T-cell (primary cell): ENCODE results near the gene CCRL2. TPM values are rescaled to one million over a fixed set of nuclear protein-coding genes. Genes with fewer than 3 reads are reported as not detected.

ENCODE experiments used
- ATAC-seq, 4 experiments: fragments of 200-7000 bp in 3 of 4; fragments of 150-1000 bp in 1 of 4; cut with Tn5 transposase; replicated peaks in 1 of 4; 1 replicate in 3 of 4; 2 replicates in 1 of 4; pipeline ENCODE4 v1.10.0; 2021; ENCODE audit warnings: moderate library complexity in 3 of 4, mild to moderate bottlenecking in 2 of 4, moderate number of reproducible peaks in 1 of 4
- CTCF ChIA-PET, 2 donors: fragments of 300-600 bp; sonication (Branson Sonifier 250); formaldehyde crosslinking; loops; one replicate each; lab custom pipeline; 2022; ENCODE audit warnings: antibody characterized with exemption in 2 of 2; lab: Charles Lee
- POLR2A ChIA-PET, 2 donors: fragments of 300-600 bp; sonication (Branson Sonifier 250); formaldehyde crosslinking; loops; one replicate each; lab custom pipeline; 2022; ENCODE audit warnings: antibody characterized with exemption in 2 of 2; lab: Charles Lee
- DNase-seq, 35 experiments: peaks; one replicate each; pipeline versions ENCODE4 v3.0.0 to v3.0.0-alpha.2; 2013 to 2023
- H3K27ac ChIP-seq: one replicate; pipeline ENCODE4 v1.5.1; 2013; ENCODE audit warnings: low read length
- H3K27me3 ChIP-seq, 2 experiments: replicated peaks in 1 of 2; 1 replicate in 1 of 2; 2 replicates in 1 of 2; pipeline versions ENCODE4 v1.6.1 to v1.7.0; 2013; ENCODE audit warnings: low read length in 1 of 2, mixed read lengths in 1 of 2; ENCODE audit not compliant: control insufficient read depth in 2 of 2, insufficient read depth in 2 of 2; ENCODE audit errors: extremely low read depth in 1 of 2
- H3K36me3 ChIP-seq, 2 donors: 1 replicate in 1 of 2; 2 replicates in 1 of 2; pipeline versions ENCODE4 v1.6.1 to v1.7.0; 2013; ENCODE audit warnings: low read length in 1 of 2; ENCODE audit not compliant: control insufficient read depth in 2 of 2, insufficient read depth in 1 of 2; ENCODE audit errors: extremely low read depth in 1 of 2
- H3K4me1 ChIP-seq, 2 experiments: 1 replicate in 1 of 2; 2 replicates in 1 of 2; pipeline versions ENCODE4 v1.6.1 to v1.7.0; 2013; ENCODE audit warnings: low read length in 2 of 2, mixed read lengths in 1 of 2; ENCODE audit not compliant: insufficient read depth in 2 of 2, control insufficient read depth in 1 of 2; ENCODE audit errors: extremely low read depth in 1 of 2
- H3K4me3 ChIP-seq, 2 donors: 1 replicate in 1 of 2; 2 replicates in 1 of 2; pipeline versions ENCODE4 v1.5.1 to v1.7.0; 2013; ENCODE audit warnings: mild to moderate bottlenecking in 2 of 2, low read length in 1 of 2, moderate library complexity in 1 of 2; ENCODE audit not compliant: control insufficient read depth in 1 of 2; ENCODE audit errors: extremely low read depth in 1 of 2
- H3K9me3 ChIP-seq: 2 replicates; pipeline ENCODE4 v1.7.0; 2013
- H3K27ac Mint-ChIP-seq, 2 donors: one replicate each; pipeline ENCODE4 v1.8.0; 2020 to 2021; ENCODE audit warnings: mild to moderate bottlenecking in 2 of 2, mixed read lengths in 2 of 2
- H3K27me3 Mint-ChIP-seq, 2 donors: one replicate each; pipeline ENCODE4 v1.8.0; 2021 to 2022; ENCODE audit warnings: mixed read lengths in 2 of 2
- H3K36me3 Mint-ChIP-seq: one replicate; pipeline ENCODE4 v1.8.0; 2021; ENCODE audit warnings: mixed read lengths
- H3K4me1 Mint-ChIP-seq, 3 donors: one replicate each; pipeline ENCODE4 v1.8.0; 2020 to 2022; ENCODE audit warnings: mixed read lengths in 3 of 3, mild to moderate bottlenecking in 1 of 3
- H3K4me3 Mint-ChIP-seq, 3 donors: one replicate each; pipeline ENCODE4 v1.8.0; 2020 to 2022; ENCODE audit warnings: mild to moderate bottlenecking in 3 of 3, mixed read lengths in 3 of 3, moderate library complexity in 3 of 3
- H3K9me3 Mint-ChIP-seq, 3 donors: one replicate each; pipeline ENCODE4 v1.8.0; 2020 to 2022; ENCODE audit warnings: mixed read lengths in 3 of 3
- WGBS: methylation state at CpG from one replicate; pipeline ENCODE4 v1.1.5; 2013; ENCODE audit warnings: missing lambda C conversion rate; ENCODE audit not compliant: insufficient coverage; 5-methylcytosine and 5-hydroxymethylcytosine counted together
- total RNA-seq, 35 experiments: library from RNA in 6 of 35; stranded (reverse) in 6 of 35; fragments of 120-200 nt in 1 of 35; gene quantifications; one replicate each; pipeline versions ENCODE4 v1.2.1 to v1.2.4 and lab custom pipeline; 2013 to 2026

CCRL2 gene
- total RNA-seq, 5 donors from 2014 or later (not counting 1 experiment from before 2014, with no cell fraction given): 1.1 to 2.5 (median 1.6) TPM

- Histone ChIP-seq H3K9me3 (no peaks in the 10 kb centered on the region), H3K4me1 (no peaks in the 10 kb centered on the region), H3K27me3 (peaks cover 0 to 17% of the 10 kb centered on the region in 2 experiments), H3K36me3 (no peaks in the 10 kb centered on the region), H3K27ac (no peak overlapping the region), H3K4me3 (no peak overlapping the region)
- ATAC-seq (no peak), DNase-seq (no peak)
- H3K27me3 Mint-ChIP-seq: peaks cover 26 to 27% of the 10 kb centered on the region in 2 donors
- CTCF ChIA-PET: no interaction called here
- POLR2A ChIA-PET: interaction anchor here in 1 of 2 donors (0.6 kb wide), 1 partner anchor 1323 kb away, joined by 5 read pairs; no protein-coding TSS in a partner anchor
- H3K9me3 Mint-ChIP-seq: peaks cover 0 to 2% (median 0%) of the 10 kb centered on the region in 3 donors
- no peak overlapping the region for H3K27ac Mint-ChIP-seq
- H3K4me1 Mint-ChIP-seq: peaks cover 0 to 4% (median 3%) of the 10 kb centered on the region in 3 donors
- no peak overlapping the region for H3K4me3 Mint-ChIP-seq
- WGBS: 81% methylated on average over 21 of the region's 21 CpGs
- H3K36me3 Mint-ChIP-seq: no peaks in the 10 kb centered on the region
These were observed 48.4 kb downstream of the CCRL2 start for GRCh38 chr3:46455231-46456115.

- H3K36me3 ChIP-seq: no peaks in the 10 kb centered on the region
- Mint-ChIP-seq H3K27ac (no peak overlapping the region), H3K4me1 (peaks cover 0 to 4% (median 3%) of the 10 kb centered on the region in 3 donors), H3K36me3 (no peaks in the 10 kb centered on the region), H3K9me3 (peaks cover 0 to 6% (median 0%) of the 10 kb centered on the region in 3 donors), H3K4me3 (no peak overlapping the region), H3K27me3 (peaks cover 26 to 27% of the 10 kb centered on the region in 2 donors)
- DNase-seq: no peak
- ChIA-PET CTCF (no interaction called here), POLR2A (no interaction called here)
- H3K4me3 ChIP-seq: no peak overlapping the region
- no peaks in the 10 kb centered on the region for H3K9me3 ChIP-seq
- H3K27ac ChIP-seq: no peak overlapping the region
- peaks cover 0 to 15% of the 10 kb centered on the region in 2 experiments for H3K27me3 ChIP-seq
- 89% methylated on average over 13 of the region's 14 CpGs for WGBS
- ATAC-seq: no peak
- no peaks in the 10 kb centered on the region for H3K4me1 ChIP-seq
These were observed 49.1 kb downstream of the CCRL2 start for GRCh38 chr3:46456118-46456517.

Other genes with a start within 250 kb of the CCRL2 start
- under 1 TPM; 0.12 to 0.98 (median 0.43) TPM for gene CCR1, start 198.9 kb upstream of the CCRL2 start, total RNA-seq
- 1 to 10 TPM in 1 of 5 donors, under 1 TPM in 2, not detected in 2; 0.33 to 1.2 (median 0.55) TPM for gene CCR3, start 164.8 kb upstream of the CCRL2 start, total RNA-seq
- gene CCR2, start 53.1 kb upstream of the CCRL2 start, total RNA-seq: 10 to 100 TPM in 2 of 5 donors, 1 to 10 TPM in 3; 3.3 to 15.1 (median 8.1) TPM
- 10 to 100 TPM in 3 of 5 donors, 1 to 10 TPM in 2; 4.0 to 14.6 (median 10.1) TPM for gene CCR5, start 36.3 kb upstream of the CCRL2 start, total RNA-seq
- under 1 TPM in 1 of 5 donors, not detected in 4; 0.16 TPM for gene LTF, start 57.6 kb downstream of the CCRL2 start, total RNA-seq
- gene RTP3, start 90.7 kb downstream of the CCRL2 start, total RNA-seq: not detected
- gene LRRC2, start 159.0 kb downstream of the CCRL2 start, total RNA-seq: 1 to 10 TPM in 3 of 5 donors, under 1 TPM in 2; 0.30 to 1.9 (median 1.0) TPM
- not detected for gene FAM240A, start 205.3 kb downstream of the CCRL2 start, total RNA-seq